HEK293T (cell line): ENCODE results near the gene ERGIC2.

Experiments
- ARNT ChIP-seq: fragments of 450-650 bp; IDR thresholded peaks from 2 replicates; pipeline ENCODE4 v1.6.1; 2017; ENCODE audit warnings: mild to moderate bottlenecking
- BHLHE40 ChIP-seq: fragments of 450-650 bp; IDR thresholded peaks from 2 replicates; pipeline ENCODE4 v1.6.1; 2016; ENCODE audit warnings: mild to moderate bottlenecking, moderate library complexity, borderline replicate concordance
- ELF4 ChIP-seq: fragments of 450-650 bp; IDR thresholded peaks from 2 replicates; pipeline ENCODE4 v1.6.1; 2017; ENCODE audit warnings: antibody characterized with exemption
- FOXK2 ChIP-seq: fragments of 450-650 bp; IDR thresholded peaks from 2 replicates; pipeline ENCODE4 v1.6.1; 2016; ENCODE audit warnings: mild to moderate bottlenecking
- FOXM1 ChIP-seq: fragments of 450-650 bp; IDR thresholded peaks from 2 replicates; pipeline ENCODE4 v1.6.1; 2017; ENCODE audit warnings: mild to moderate bottlenecking, borderline replicate concordance
- HDGF ChIP-seq: fragments of 450-650 bp; IDR thresholded peaks from 2 replicates; pipeline ENCODE4 v1.6.1; 2017; ENCODE audit warnings: antibody characterized with exemption, borderline replicate concordance
- LEF1 ChIP-seq: fragments of 450-650 bp; IDR thresholded peaks from 2 replicates; pipeline ENCODE4 v1.6.1; 2017; ENCODE audit warnings: mild to moderate bottlenecking, borderline replicate concordance
- NFRKB ChIP-seq: fragments of 450-650 bp; IDR thresholded peaks from 2 replicates; pipeline ENCODE4 v1.6.1; 2016; ENCODE audit warnings: mild to moderate bottlenecking, moderate library complexity
- PKNOX1 ChIP-seq: fragments of 450-650 bp; IDR thresholded peaks from 2 replicates; pipeline ENCODE4 v1.6.1; 2016
- SP1 ChIP-seq: fragments of 450-650 bp; IDR thresholded peaks from 2 replicates; pipeline ENCODE4 v1.6.1; 2017
- SUZ12 ChIP-seq: fragments of 450-650 bp; IDR thresholded peaks from 2 replicates; pipeline ENCODE4 v1.6.1; 2016; ENCODE audit warnings: mild to moderate bottlenecking
- TARDBP ChIP-seq: fragments of 450-650 bp; IDR thresholded peaks from 2 replicates; pipeline ENCODE4 v1.6.1; 2016

GRCh38 chr12:29374913-29375312, 6.1 kb downstream of the ERGIC2 start:
- TF ChIP-seq LEF1 (no peak), PKNOX1 (no peak), NFRKB (no peak), TARDBP (no peak), FOXM1 (no peak), ARNT (no peak), FOXK2 (no peak), SUZ12 (no peak), SP1 (no peak), BHLHE40 (no peak), HDGF (no peak), ELF4 (no peak)
